ENCODE measurements around the gene GRID1.

The GRID1 gene

GRCh38 chr10:86222336-86222650, 144.3 kb downstream of the GRID1 start:
- no peaks in the 10 kb centered on the region for H3K4me1 ChIP-seq
- no peaks in the 10 kb centered on the region for H3K9me3 ChIP-seq
- DNase-seq = no peak
- H3K4me3 ChIP-seq = no peak overlapping the region
- intact Hi-C loops (cut with DNase I; ENCODE audit: low total_unique reads) = no loop called here
- no peak overlapping the region for H3K27ac ChIP-seq
- no peaks in the 10 kb centered on the region for H3K36me3 ChIP-seq
- TF ChIP-seq CTCF (IDR thresholded peaks at IDR 0.05) = no peak
- H3K27me3 ChIP-seq = no peaks in the 10 kb centered on the region

- H3K27me3 ChIP-seq = no peaks in the 10 kb centered on the region
- DNase-seq = no peak
- H3K9me3 ChIP-seq = no peaks in the 10 kb centered on the region
- no peaks in the 10 kb centered on the region for H3K36me3 ChIP-seq
- TF ChIP-seq CTCF (IDR thresholded peaks at IDR 0.05) = no peak
- no peak overlapping the region for H3K27ac ChIP-seq
- no peaks in the 10 kb centered on the region for H3K4me1 ChIP-seq
- intact Hi-C loops (cut with DNase I; ENCODE audit: low total_unique reads) = no loop called here
- H3K4me3 ChIP-seq = no peak overlapping the region
Measured at GRCh38 chr10:86221442-86222335, 144.9 kb downstream of the GRID1 start.

GRCh38 chr10:86220626-86221025, 146.0 kb downstream of the GRID1 start:
- TF ChIP-seq CTCF (IDR thresholded peaks at IDR 0.05) = no peak
- H3K9me3 ChIP-seq = no peaks in the 10 kb centered on the region
- no peak overlapping the region for H3K27ac ChIP-seq
- no peaks in the 10 kb centered on the region for H3K27me3 ChIP-seq
- no peak overlapping the region for H3K4me3 ChIP-seq
- H3K36me3 ChIP-seq = no peaks in the 10 kb centered on the region
- DNase-seq = no peak
- no peaks in the 10 kb centered on the region for H3K4me1 ChIP-seq
- intact Hi-C loops (cut with DNase I; ENCODE audit: low total_unique reads) = no loop called here

GRCh38 chr10:86219271-86219670, 147.3 kb downstream of the GRID1 start:
- DNase-seq = no peak
- no peak for TF ChIP-seq CTCF (IDR thresholded peaks at IDR 0.05)
- H3K36me3 ChIP-seq = no peaks in the 10 kb centered on the region
- H3K27me3 ChIP-seq = no peaks in the 10 kb centered on the region
- intact Hi-C loops (cut with DNase I; ENCODE audit: low total_unique reads) = no loop called here
- H3K4me3 ChIP-seq = no peak overlapping the region
- H3K4me1 ChIP-seq = no peaks in the 10 kb centered on the region
- no peaks in the 10 kb centered on the region for H3K9me3 ChIP-seq
- H3K27ac ChIP-seq = no peak overlapping the region

- Histone ChIP-seq H3K4me1 (no peaks in the 10 kb centered on the region), H3K27me3 (no peaks in the 10 kb centered on the region), H3K4me3 (no peak overlapping the region), H3K27ac (no peak overlapping the region), H3K9me3 (no peaks in the 10 kb centered on the region), H3K36me3 (no peaks in the 10 kb centered on the region)
- DNase-seq = no peak
- intact Hi-C loops (cut with DNase I; ENCODE audit: low total_unique reads) = no loop called here
- TF ChIP-seq CTCF (IDR thresholded peaks at IDR 0.05) = no peak
Measured at GRCh38 chr10:86218842-86219241, 147.8 kb downstream of the GRID1 start.
